Stimulated activated CD4-positive, alpha-beta T cell treated with anti-CD3 and anti-CD28 coated beads, TNF-alpha, amount 100 ng/mL, for 48 hours (primary cell): ENCODE results near the gene TMEM170A.
"Not testable (repeated sequence)": the region's sequence is repeated elsewhere in the genome, so short reads cannot be mapped to it uniquely, and the experiment has no call there.

Source experiments
- DNase-seq, 3 donors: peaks; one replicate each; pipeline ENCODE4 v3.0.0-alpha.2; 2020; ENCODE audit warnings: low read depth in 3 of 3

TMEM170A gene

GRCh38 chr16:75452464-75453190, 11.9 kb downstream of the TMEM170A start:
- no peak for DNase-seq

GRCh38 chr16:75446416-75446815, 18.1 kb downstream of the TMEM170A start:
- no peak for DNase-seq

- no peak for DNase-seq
Observed at GRCh38 chr16:75445298-75445697, 19.2 kb downstream of the TMEM170A start.

- no peak for DNase-seq
Observed at GRCh38 chr16:75443298-75443697, 21.2 kb downstream of the TMEM170A start.

GRCh38 chr16:75433732-75434413, 30.6 kb downstream of the TMEM170A start:
- peak; percentile 9 to 44 (median 36) for DNase-seq

GRCh38 chr16:75432828-75433731, 31.4 kb downstream of the TMEM170A start, which contains the start of gene CFDP1:
Gene CFDP1 (minus strand): TSS chr16:75433503. CDS start chr16:75433352, 151 bp downstream.
- DNase-seq: peak; percentile 90 to 95 (median 92)

GRCh38 chr16:75429621-75430403, 34.7 kb downstream of the TMEM170A start:
- no peak for DNase-seq

GRCh38 chr16:75426524-75426923, 38.0 kb downstream of the TMEM170A start:
- DNase-seq: not testable (repeated sequence)

- DNase-seq: not testable (repeated sequence)
Observed at GRCh38 chr16:75424105-75424762, 40.3 kb downstream of the TMEM170A start.

GRCh38 chr16:75423723-75424104, 40.8 kb downstream of the TMEM170A start:
- no peak for DNase-seq

- no peak for DNase-seq
Observed at GRCh38 chr16:75421820-75422126, 42.7 kb downstream of the TMEM170A start.

- peak in 2 of 3 donors; percentile 6 to 8 for DNase-seq
Observed at GRCh38 chr16:75420987-75421819, 43.3 kb downstream of the TMEM170A start.

GRCh38 chr16:75416904-75417565, 47.5 kb downstream of the TMEM170A start:
- DNase-seq: no peak

- no peak for DNase-seq
Observed at GRCh38 chr16:75415169-75415905, 49.2 kb downstream of the TMEM170A start.

GRCh38 chr16:75413951-75414350, 50.5 kb downstream of the TMEM170A start:
- no peak for DNase-seq

- no peak for DNase-seq
Observed at GRCh38 chr16:75406943-75407342, 57.5 kb downstream of the TMEM170A start.

- no peak for DNase-seq
Observed at GRCh38 chr16:75402821-75403475, 61.5 kb downstream of the TMEM170A start.

- no peak for DNase-seq
Observed at GRCh38 chr16:75402159-75402820, 62.2 kb downstream of the TMEM170A start.
